Cardiac muscle cell (in vitro differentiated cells and primary cell): ENCODE data around the gene CFAP61. TPM values are rescaled to one million over a fixed set of nuclear protein-coding genes. Genes with fewer than 3 reads are reported as not detected.

ENCODE experiments used
- DNase-seq, 2 donors: peaks; one replicate each; pipeline versions ENCODE4 v3.0.0 to v3.0.0-alpha.2; 2010 to 2017; ENCODE audit warnings: low read depth in 1 of 2, low spot score in 1 of 2
- H3K27ac ChIP-seq: fragments of 200-600 bp; sonication (generic); 2 replicates; pipeline ENCODE4 v1.5.1; 2016
- H3K27me3 ChIP-seq: fragments of 200-600 bp; sonication (generic); 2 replicates; pipeline ENCODE4 v1.6.0; 2016; ENCODE audit warnings: control low read depth
- H3K36me3 ChIP-seq: fragments of 200-600 bp; sonication (generic); 2 replicates; pipeline ENCODE4 v1.5.1; 2016; ENCODE audit warnings: control low read depth
- H3K4me1 ChIP-seq: fragments of 200-600 bp; sonication (generic); 2 replicates; pipeline ENCODE4 v1.8.1; 2017; ENCODE audit warnings: low read depth, mild to moderate bottlenecking, mixed run types
- H3K4me3 ChIP-seq: fragments of 200-600 bp; sonication (generic); 2 replicates; pipeline ENCODE4 v1.5.1; 2016; ENCODE audit warnings: mild to moderate bottlenecking
- H3K9me3 ChIP-seq: fragments of 200-600 bp; sonication (generic); 2 replicates; pipeline ENCODE4 v1.5.1; 2017; ENCODE audit warnings: low read depth, mild to moderate bottlenecking, control low read depth
- polyA plus RNA-seq: library from polyadenylated mRNA; unstranded; fragments of >200 nt; fragmentation: Nextera tagmentation; extraction: Ambion mirVana; gene quantifications from 2 replicates; pipeline ENCODE4 v1.2.1, GENCODE V29; 2016
- total RNA-seq: library from RNA; depleted of rRNA; stranded (reverse); fragments of >200 nt; gene quantifications from 2 replicates; pipeline ENCODE4 v1.2.3, GENCODE V29; 2016
- TF ChIP-seq, protein P1 (sequence below): IDR thresholded peaks from 2 replicates; pipeline ENCODE4 v1.5.1; 2012; ENCODE audit warnings: low read depth, mild to moderate bottlenecking, low read length

Gene CFAP61
- total and polyA plus RNA-seq, 2 experiments from 2014 or later, result 0.44 TPM; not detected in 1

DNA sequence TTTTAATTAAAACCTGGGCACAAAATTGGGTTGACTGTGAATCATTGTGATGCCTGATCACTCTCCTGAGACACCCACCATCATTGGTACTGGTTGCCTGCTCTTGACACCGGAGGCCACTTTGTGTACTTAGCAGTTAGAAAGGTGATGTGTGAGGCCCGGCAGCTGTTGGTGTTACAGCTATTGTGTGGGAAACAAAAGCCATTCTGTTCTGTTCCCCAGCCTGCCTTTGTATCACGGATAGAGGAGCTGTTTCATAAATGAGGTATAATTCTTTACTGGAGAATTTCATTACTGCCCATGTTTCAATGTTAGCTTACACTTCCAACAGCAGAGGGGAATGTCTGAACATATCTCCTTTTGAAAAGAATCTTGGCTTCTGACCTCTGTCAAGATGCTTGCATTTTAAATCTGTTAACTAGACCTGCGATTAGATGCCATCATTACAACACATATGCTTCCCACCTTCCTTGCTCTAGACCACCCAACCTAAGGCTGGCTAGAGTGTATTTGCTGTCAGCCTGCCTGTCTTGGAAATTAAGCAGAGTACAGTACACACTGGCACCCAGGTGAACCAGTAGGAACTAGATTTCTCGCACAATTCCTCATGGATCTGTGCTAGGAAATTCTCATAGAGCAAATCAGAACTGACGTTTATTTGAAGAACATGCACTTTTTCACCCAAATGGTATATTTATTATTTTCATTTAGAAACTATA lies 173.2 kb downstream of the CFAP61 start:
- TF ChIP-seq, protein P1, sequence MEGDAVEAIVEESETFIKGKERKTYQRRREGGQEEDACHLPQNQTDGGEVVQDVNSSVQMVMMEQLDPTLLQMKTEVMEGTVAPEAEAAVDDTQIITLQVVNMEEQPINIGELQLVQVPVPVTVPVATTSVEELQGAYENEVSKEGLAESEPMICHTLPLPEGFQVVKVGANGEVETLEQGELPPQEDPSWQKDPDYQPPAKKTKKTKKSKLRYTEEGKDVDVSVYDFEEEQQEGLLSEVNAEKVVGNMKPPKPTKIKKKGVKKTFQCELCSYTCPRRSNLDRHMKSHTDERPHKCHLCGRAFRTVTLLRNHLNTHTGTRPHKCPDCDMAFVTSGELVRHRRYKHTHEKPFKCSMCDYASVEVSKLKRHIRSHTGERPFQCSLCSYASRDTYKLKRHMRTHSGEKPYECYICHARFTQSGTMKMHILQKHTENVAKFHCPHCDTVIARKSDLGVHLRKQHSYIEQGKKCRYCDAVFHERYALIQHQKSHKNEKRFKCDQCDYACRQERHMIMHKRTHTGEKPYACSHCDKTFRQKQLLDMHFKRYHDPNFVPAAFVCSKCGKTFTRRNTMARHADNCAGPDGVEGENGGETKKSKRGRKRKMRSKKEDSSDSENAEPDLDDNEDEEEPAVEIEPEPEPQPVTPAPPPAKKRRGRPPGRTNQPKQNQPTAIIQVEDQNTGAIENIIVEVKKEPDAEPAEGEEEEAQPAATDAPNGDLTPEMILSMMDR, result no peak
- no peaks in the 10 kb centered on the region for H3K36me3 ChIP-seq
- H3K4me1 ChIP-seq, result no peaks in the 10 kb centered on the region
- DNase-seq, result no peak
- H3K9me3 ChIP-seq, result no peaks in the 10 kb centered on the region
- no peaks in the 10 kb centered on the region for H3K27me3 ChIP-seq
- no peak overlapping the region for H3K4me3 ChIP-seq
- no peak overlapping the region for H3K27ac ChIP-seq

DNA sequence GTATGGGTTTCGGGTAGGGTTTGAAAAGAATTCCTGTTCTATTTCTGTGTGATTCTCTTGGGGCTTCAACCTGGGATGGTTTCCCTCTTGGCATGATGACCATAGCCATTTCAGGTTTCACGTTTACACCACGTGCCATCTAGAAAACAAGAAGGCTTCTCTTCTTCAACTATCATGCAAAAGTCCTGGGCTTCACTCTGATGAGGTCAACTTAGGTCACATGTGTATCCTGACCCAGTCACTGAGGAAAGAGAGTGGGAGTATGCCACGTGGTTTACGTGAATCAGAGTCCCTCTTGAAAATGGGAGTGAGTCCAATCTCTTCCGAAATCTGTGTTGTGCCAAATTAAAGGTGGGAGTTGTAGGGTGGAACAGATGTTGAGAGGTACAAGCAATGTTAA lies 174.2 kb downstream of the CFAP61 start:
- Histone ChIP-seq H3K27me3 (no peaks in the 10 kb centered on the region), H3K4me3 (no peak overlapping the region), H3K27ac (no peak overlapping the region), H3K4me1 (no peaks in the 10 kb centered on the region), H3K9me3 (no peaks in the 10 kb centered on the region), H3K36me3 (no peaks in the 10 kb centered on the region)
- TF ChIP-seq, protein P1, result no peak
- no peak for DNase-seq

DNA sequence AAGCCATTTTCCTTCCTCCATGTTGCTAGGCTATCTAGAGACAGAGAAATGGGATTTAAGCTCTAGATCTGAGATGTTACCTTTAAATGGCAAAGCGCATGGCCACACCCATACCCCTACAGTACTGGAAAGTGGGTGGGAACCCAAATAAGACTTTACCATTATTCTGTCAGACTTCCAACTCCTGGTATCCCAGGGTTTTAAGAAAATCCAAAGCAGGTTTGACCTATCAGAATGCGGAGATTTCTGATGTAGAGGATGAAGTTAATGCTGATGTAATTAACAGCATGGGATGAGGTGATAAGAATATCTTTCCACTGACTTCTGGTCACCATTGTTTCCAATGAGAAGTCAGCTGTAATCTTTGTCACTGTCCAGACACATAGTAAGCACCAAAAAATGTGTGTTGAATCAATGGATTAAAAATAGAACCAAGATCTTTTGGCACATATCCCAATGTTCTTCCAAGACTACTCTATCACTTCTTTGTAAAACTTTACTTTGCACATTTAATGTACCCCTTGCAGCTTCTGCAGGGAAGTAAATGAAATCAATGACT lies 174.8 kb downstream of the CFAP61 start:
- Histone ChIP-seq H3K4me3 (no peak overlapping the region), H3K4me1 (no peaks in the 10 kb centered on the region), H3K9me3 (no peaks in the 10 kb centered on the region), H3K27me3 (no peaks in the 10 kb centered on the region), H3K36me3 (no peaks in the 10 kb centered on the region), H3K27ac (no peak overlapping the region)
- TF ChIP-seq, protein P1, result no peak
- no peak for DNase-seq

DNA sequence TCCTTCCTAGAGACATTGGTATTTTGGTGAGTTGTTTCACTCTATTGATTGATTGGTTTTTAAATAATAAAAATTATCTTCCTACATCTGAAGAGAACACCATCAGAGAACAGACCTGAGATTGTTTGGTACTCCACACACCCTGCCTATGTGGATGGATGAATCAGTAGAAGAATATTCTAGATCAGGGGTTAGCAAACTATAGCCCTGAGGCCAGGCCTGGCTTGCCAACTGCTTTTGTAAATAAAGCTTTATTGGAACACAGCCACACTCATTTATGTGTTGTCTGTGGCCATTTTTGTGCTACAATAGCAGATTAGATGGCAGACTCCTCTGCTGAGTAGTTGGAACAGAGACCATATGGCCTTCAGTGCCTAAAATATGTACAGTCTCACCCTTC lies 176.0 kb downstream of the CFAP61 start:
- H3K36me3 ChIP-seq, result no peaks in the 10 kb centered on the region
- no peaks in the 10 kb centered on the region for H3K4me1 ChIP-seq
- H3K27me3 ChIP-seq, result no peaks in the 10 kb centered on the region
- no peak overlapping the region for H3K4me3 ChIP-seq
- H3K27ac ChIP-seq, result no peak overlapping the region
- no peaks in the 10 kb centered on the region for H3K9me3 ChIP-seq
- TF ChIP-seq, protein P1, result no peak
- no peak for DNase-seq

DNA sequence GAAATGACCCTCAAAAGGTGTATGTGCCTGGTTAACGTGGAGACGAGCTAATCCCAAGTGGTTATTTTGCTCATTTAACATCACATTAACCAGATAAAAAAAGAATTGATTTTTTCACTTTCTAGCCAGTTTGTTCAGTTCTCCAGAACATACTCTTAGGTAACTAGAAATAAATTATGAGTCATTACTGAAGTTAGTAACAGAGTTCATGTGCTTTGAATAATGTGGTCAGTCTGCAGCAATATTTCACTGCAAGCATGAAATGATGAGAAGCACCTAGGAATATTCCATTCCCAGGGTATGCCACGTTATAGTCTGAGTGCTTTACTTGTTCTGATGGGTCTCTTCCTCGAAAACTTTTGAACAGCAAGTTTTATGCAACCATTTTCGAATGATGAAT lies 177.3 kb downstream of the CFAP61 start:
- DNase-seq, result no peak
- H3K4me1 ChIP-seq, result no peaks in the 10 kb centered on the region
- no peak overlapping the region for H3K4me3 ChIP-seq
- TF ChIP-seq, protein P1, result no peak
- H3K27ac ChIP-seq, result no peak overlapping the region
- H3K9me3 ChIP-seq, result no peaks in the 10 kb centered on the region
- no peaks in the 10 kb centered on the region for H3K36me3 ChIP-seq
- no peaks in the 10 kb centered on the region for H3K27me3 ChIP-seq
